HG02852 (cell line): ENCODE results near the gene NDOR1.

Source experiments
- ATAC-seq: cut with Tn5 transposase; IDR thresholded peaks from one replicate; pipeline ENCODE4 v1.9.1; 2021; ENCODE audit warnings: mild to moderate bottlenecking, moderate library complexity; ENCODE audit not compliant: unreplicated experiment

Gene NDOR1

DNA sequence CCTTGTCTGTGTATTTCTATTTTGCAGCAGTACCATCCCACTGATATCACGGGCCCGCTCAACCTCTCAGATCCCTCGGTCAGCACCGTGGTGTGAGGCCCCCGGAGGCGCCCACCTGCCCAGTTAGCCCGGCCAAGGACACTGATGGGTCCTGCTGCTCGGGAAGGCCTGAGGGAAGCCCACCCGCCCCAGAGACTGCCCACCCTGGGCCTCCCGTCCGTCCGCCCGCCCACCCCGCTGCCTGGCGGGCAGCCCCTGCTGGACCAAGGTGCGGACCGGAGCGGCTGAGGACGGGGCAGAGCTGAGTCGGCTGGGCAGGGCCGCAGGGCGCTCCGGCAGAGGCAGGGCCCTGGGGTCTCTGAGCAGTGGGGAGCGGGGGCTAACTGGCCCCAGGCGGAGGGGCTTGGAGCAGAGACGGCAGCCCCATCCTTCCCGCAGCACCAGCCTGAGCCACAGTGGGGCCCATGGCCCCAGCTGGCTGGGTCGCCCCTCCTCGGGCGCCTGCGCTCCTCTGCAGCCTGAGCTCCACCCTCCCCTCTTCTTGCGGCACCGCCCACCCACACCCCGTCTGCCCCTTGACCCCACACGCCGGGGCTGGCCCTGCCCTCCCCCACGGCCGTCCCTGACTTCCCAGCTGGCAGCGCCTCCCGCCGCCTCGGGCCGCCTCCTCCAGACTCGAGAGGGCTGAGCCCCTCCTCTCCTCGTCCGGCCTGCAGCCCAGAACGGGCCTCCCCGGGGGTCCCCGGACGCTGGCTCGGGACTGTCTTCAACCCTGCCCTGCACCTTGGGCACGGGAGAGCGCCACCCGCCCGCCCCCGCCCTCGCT, 37.5 kb upstream of the NDOR1 start:
- ATAC-seq = no peak

DNA sequence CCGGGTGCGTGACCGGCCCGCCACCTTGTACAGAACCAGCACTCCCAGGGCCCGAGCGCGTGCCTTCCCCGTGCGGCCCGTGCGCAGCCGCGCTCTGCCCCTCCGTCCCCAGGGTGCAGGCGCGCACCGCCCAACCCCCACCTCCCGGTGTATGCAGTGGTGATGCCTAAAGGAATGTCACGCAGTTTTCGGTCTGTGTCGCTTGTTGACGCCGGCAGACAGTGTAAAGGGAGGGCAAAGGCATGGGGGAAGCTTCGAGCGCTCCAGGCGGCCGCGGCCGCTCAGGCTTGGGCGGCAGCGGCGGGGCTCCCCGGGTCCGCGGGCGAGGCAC, 37.0 kb upstream of the NDOR1 start:
- no peak for ATAC-seq

DNA sequence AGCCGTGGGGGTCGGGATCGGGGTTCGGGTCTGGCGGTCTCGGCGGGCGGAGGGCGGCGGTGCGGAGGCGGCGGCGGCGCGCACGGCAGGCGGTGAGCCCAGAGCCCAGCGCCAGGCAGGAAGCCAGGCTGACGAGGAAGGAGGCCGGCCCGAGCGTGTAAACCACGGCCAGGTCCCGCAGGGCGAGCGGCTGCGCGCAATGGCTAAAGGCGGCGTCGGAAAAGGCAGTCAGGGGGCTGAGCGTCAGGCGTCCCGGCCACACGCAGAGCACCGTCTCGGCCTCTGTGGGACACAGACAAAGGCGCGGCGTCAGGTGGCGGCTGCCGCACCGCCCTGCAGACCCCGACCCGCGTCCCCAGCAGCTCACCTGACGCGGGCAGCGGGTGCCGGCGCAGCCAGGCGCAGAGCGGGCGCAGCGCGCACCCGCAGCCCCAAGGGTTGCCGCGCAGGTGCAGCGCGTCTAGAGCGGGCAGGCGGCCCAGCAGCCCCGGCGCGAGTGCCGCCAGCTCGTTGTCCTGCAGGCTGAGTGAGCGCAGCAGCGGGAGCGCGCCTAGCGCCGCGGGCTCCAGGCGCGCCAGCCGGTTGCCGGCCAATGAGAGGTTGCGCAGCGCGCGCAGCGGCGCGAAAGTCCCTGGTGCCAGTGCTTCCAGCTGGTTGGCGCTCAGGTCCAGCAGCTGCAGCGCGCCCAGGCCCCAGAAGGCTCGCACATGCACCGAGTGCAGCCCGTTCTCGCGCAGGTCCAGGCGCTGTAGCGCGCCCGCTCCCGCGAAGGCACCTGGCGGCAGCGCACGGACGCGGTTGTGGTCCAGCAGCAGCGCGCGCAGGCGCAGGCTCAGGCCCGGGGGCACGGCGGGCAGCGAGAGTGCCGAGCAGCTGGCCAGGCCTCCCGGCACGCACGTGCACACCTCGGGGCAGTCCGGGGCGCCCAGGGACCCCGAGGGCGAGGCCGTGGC, 36.3 kb upstream of the NDOR1 start:
- ATAC-seq = no peak

DNA sequence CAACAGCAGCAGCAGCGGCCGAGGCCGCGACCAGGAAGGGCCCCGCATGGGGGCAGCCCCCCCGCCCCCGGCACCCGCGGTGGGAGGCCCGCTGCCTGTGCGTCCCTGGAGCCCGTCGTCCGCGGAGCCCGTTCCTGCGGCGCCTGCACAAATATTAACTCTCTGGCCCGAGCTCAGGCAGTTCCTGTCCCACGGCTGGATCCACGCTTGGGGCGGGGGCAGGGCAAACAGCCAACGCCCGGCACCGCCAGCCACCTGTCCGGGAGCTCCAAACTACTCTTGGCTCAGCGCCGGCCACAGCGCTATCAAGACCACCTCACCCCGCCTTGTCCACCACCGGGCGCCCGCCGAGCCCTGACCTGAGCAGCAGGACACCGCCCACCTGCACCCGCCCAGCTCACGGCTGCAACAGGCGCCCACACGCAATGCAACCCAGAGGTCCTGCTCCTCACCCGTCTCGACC, 35.6 kb upstream of the NDOR1 start, which contains the start of gene LRRC26:
Gene LRRC26, minus strand, starts transcription at position 156 of the 463 bp plus-strand sequence. Its CDS starts 108 bp downstream, at position 48.
- ATAC-seq = no peak

DNA sequence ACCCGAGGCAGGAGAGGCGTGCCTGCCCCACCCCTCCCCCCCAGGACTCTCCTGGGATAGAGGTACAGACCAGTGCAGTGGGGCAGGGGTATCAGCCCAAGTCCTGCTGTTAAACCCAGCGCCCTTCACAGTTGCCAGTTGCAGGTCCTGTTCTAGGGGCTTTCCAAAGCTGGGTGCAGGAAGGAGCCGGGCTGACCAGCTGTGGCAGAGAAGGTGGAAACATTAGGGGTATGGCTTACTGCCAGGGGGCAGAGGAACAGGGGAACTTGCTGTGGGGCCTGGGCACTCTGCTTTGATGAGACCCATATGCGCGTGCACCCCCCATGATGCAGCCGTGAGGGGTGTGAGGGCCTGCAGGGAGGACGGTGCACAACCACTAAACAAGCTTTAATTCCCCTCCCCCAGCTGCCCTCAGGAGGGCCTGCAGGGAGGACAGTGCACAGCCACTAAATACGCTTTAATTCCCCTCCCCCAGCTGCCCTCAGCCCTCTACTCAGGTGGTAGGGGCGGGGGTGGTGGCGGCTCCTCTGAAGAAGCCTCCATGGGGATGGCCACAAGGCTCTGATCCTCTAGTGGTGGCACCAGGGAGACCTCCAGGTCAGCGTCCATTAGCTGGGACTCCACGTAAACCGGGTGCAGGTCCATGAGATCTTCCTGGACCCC, 34.9 kb upstream of the NDOR1 start:
- no peak for ATAC-seq

DNA sequence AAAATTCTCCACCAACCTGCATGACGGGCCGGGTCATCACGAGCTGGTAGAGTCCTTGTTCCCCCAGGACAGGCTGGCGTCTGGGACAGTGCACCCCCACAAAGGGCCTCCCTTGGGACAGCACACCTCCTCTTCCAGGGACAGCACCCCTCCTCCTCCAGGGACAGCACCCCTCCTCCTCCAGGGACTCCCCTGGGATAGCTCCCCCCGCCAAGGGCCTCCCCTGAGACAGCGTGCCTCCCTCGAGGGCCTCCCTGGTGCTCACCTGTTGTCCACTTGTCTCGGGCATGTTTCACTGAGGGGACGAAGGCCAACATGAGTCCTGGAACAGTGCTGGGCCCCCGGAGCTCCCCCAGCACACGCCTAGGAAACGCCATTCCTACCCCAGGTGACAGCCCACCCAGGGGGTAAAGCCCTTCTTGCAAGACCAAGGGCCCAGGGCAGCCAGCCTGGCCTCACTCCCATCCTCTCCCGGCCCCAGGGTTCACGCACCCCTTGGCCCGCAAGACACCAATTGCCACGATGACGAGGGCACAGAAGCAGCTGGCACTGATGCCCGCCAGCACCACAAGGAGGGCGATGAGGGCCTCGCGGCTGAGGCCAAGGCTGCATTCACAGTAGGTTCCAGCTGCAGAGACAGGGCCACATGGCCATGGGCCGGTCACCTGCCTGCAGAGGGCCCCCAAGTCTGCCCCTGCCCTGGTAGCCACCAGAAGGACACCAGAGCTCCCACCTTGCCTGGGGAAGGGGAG, 34.2 kb upstream of the NDOR1 start:
- ATAC-seq = no peak

DNA sequence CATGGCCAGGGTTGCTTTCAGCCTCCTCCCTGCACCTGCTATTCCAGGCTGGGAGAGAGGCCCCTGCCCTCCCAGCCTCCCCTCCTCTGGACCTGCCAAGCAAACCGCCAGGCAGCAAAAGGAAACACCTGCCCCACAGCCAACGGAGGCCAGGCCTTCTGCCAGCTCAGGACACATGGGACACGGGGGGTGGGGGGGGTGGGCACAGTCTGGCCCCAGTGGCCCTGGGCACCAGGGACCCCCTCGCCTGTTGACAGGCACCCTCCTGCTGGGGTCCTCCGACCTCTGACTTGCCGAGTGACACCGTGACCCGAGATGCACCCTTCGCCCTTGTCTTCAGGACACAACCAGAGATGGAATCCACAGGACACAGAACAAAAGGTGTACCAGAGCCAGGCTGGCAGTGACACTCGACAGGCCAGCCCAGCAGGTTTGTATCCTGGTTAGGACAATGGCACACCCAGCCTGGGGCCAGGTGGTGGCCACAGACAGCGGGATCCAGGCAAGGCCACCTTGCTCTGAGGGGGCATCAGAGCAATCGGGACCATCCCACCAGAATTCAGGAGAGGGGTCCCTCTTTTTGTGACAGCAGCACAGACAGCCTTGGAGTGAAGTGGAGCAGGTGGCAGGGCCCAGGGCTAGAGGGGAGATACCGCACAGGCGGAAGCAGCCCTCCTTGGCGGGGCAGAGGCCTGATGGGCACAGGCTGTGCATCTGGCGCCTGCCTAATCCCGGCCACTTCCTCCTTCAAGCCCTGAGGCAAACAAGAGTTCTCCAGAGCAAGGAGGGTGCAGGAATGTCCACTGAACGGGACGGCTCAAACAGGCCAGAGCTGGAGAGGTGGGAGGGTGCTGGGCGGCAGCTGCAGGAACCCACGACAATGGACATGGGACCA, 32.4 kb upstream of the NDOR1 start:
- no peak for ATAC-seq

DNA sequence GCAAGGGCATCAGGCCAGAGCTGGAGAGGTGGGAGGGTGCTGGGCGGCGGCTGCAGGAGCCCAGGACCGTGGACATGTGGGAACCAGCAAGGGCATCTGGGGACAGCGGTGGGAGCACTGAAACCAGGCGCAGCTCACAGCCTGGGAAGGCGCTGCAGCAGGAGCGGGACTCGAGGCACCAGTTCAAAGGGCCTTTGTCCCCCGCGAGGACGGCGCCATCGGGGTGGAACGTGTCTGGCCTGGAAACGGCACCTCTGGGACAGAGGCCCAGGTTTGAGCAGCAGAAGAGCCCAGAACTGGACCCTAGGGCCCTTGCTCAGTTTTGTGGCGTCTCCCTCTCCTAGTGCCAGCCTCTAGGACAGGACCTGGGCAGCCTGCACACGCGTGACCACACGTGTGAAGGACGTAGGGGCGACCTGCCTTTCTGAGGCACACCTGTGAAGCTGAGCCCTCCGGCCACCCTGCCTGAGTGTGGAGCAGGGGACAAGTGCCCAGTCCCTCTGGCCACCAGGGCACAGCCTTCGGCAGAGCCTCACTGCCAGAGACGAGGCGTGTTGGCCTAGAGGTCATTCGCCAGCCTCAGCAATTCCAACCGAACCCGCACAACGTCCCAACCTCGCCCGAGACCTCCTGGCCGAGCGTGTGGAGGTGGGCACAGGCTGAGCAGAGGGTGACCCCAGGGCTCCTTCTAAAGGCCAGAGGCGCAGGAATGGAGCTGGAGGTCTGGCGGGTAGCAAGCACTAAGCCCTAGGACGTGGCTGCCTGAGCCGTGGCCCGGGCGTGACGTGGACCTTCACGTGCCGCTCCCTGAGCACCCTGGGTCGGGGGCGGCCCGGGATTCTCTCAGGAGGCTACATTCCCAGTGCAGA, 31.5 kb upstream of the NDOR1 start:
- ATAC-seq = no peak

DNA sequence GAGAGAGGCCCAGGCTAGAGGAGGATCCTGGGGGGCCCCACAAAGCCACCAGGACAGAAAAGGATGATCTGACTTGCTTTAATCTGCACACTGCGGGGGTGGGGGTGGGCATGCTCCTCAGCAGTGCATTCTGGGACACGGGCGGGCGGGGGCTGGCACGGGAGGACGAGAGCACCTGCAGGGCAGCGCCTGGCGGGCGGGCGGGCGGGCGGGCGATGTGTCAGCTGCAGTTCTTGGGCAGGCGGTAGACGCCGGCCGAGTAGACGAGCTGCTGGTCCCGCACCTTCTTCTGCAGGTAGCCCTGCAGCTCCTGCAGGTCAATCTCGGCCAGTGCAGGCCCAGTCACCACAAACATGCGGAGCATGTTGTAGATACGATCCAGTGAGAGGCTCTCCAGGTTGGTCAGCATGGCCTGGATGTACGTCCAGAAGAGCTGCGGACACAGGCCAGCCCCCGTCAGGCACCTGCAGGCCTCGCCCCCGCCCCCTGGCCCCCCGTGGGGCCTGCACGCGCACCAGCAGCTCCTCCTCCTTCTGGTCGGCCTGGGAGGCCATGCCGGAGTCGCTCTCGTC, 30.7 kb upstream of the NDOR1 start:
- no peak for ATAC-seq

DNA sequence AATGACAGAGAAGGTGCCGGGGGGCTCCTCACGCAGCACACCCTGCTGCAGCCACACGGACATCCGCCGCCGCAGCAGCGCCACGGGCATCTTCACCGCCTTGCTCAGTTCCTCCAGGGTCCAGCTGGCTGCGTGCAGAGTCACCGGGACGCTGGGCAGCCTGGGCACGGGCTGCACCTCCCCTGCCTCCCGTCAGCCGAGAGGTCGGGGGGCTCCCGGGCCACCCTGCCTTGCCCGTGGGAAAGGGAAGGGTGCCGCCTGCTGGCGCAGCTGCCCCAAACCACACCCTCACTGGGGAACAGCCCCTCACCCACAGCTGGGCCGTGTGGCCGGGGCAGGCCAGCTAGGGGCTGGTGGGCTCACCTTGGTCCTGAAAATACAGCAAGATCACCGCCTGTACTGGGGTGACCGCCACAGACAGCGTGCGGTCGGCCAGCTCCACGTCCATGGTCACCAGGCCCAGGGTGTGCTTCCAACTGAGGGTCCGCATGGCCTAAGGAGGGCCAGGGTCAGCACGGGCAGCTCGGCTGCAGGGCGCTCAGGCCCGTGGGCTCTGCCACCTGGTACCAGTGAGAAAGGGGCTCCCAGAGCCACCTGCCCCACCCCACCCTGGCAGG, 30.0 kb upstream of the NDOR1 start:
- ATAC-seq = no peak

DNA sequence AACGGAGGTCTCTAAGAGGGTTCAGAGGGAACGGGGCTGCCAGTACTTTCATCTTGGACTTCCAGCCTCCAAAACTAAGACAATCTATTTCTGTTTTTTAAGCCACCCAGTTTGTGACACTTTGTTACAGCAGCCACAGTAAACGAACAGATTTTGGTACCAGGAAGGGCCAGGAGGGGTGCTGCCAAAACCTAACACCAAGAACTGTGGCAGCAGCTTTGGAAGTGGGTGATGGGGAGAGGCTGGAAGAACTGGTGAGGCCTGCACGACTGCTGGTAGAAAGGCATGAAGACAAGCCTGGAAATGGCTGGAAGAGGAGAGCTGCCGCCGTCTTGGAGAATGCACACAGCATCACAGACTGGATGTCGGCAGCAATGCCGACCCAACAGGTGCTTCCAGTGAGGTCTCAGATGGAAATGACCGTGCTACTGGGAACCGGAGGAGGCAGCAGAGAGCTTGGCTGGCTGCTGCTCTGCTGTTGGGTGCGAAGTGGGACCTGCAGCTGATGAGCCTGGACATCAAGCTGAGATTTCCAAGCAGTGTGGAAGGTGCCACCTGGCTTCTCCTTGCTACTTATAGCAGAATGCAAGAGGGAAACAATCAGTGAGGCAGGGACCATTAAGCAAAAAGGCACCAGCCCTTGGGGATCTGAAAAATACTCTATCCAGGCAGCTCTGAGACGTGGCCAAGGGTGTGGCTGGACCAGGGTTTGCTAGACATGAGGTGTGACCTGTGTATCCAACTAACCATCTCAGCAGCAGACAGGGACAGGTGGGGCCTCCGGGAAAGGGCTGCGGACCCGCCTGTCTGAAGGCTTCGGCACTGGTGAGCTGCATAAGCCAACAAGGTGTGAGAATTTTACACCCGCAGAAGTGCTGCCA, 29.0 kb upstream of the NDOR1 start:
- ATAC-seq = no peak

DNA sequence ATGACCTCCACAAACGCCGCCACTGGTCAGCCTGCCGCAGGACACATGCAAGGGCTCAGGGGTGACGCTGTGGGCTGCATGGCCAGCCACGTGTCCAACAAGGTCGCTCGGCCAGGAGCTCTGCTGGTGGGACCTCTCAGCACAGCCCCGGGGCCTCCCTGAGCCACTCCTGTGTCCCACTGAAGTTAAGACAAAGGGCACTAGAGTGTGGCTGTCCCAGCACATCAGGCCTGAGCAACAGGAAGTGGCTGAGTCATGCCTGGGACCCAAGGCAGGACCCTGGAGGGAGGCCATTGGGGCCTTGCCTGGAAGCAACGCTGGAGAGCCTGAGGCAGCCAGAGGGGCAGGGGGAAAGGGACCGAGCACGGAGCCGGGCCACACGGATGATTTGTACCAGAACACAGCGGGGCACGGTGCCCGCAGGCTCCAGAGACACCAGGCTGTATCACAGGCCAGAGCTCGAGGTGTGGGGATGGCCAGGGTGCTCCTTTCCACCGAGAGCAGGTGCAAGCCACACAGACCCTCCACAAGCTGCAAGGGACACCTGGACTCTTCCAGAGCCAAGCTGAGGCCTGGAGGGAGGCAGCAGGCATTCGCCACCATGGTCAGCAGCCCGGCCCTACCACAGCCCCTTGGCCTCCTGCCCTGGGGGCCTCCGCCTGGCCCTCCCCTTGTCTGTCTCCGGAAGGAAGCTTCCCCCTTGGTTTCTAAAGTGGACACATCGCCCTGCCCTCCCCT, 27.1 kb upstream of the NDOR1 start:
- ATAC-seq = no peak

DNA sequence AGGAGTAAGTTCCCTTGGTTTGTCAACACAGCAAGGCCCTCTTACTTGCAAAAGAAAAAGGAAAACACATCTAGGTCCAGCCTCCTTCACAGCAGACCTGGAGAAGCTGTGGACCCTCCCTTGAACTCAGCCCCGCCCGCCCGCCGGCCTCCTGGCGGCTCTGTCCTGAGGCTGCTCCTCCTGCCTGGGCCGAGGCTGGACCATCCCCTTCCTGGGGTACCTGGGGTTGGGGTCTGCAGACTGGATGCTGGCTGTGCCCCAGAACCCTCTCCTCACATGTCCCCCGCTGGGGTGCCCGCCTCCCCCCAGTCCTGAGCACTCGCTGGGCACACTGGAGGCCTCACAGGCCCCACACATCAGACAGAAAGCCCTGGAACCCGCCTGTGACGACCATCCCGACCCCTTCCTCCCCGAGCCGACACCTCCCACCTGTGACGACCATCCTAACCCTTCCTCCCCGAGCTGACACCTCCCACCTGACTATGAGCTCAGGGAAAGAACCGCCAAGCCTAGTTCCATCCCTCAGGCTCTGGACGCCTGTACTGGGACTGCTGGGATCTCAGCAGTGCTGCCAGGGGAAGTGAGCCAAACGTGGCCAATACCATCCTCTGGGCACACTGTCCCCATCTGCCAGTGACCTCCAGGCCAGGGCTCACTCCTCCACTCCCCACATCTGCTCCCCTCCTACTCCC, 26.4 kb upstream of the NDOR1 start:
- no peak for ATAC-seq

DNA sequence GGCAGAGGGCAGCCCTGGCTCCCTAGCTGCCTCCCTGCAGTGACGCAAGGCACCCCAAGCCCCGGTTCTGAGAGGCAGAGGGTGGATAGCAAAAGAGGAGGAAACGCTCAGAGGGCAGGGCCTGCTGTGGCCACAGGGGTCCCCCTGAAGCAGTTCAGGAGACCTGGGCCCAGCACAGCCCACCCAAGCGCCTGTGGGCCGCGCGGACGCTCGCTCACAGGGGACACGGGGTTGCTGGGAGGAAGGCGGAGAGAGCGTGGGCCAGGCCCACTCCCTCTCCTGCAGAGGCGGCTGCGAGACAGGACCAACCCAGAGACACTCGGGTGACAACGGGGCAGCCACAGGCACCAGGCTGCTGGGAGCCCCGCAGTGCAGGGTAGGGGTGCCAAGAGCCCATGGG, 25.7 kb upstream of the NDOR1 start:
- no peak for ATAC-seq

DNA sequence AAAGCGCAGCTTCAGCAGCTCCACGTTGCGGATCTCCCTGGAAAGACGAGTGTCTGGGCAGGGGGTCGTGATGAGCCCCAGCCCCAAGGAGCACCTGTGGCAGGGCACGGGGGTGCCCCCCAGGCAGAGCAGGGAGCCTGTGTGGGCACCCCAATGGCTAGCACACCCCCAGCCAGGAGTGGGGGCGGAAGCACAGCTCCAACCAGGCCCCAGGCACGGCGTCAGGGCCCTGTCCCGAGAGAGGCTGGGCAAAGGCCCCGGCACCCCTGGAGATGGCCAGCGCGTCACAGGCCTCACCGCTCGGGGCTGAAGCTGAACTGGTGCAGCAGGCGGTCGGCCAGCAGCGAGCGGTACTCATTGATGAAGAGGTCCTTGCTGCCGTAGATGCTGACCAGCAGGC, 25.0 kb upstream of the NDOR1 start:
- no peak for ATAC-seq

DNA sequence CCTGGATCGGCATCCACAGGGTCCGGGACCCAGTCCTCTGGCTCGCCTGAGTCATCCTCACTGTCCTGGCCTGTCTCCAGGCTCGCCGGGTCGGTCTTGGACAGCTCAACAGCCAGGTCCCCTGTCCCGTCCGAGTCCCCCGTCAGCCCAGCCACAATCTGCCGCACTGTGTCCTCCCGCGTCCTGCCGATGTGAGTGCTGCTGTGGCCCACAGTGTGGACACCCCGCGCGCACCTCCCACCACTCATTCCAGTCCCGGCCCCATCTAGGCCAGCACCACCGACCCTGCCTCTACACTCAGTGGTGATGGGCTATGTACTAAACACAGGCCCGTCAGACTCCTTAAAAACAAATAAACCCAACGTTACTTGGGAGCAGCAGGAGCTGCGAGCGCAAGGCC, 23.8 kb upstream of the NDOR1 start:
- no peak for ATAC-seq
